WTC11 (cell line): Measurements from ENCODE around the gene OBSL1. TPM values are rescaled to one million over a fixed set of nuclear protein-coding genes. Genes with fewer than 3 reads are reported as not detected.

Source experiments
- ATAC-seq: fragments of 200-7000 bp; cut with Tn5 transposase; 2 replicates; pipeline ENCODE4 v1.10.0; 2021; ENCODE audit warnings: mild to moderate bottlenecking, moderate library complexity
- CTCF ChIA-PET: fragments of 300-600 bp; sonication (Branson Sonifier 250); formaldehyde crosslinking; loops from one replicate; lab custom pipeline; 2021; ENCODE audit warnings: antibody characterized with exemption; lab: Charles Lee
- POLR2A ChIA-PET: fragments of 350-600 bp; sonication (Branson Sonifier 250); formaldehyde crosslinking; loops from one replicate; lab custom pipeline; 2021; ENCODE audit warnings: antibody characterized with exemption; lab: Charles Lee
- DNase-seq: peaks from one replicate; pipeline ENCODE4 v3.0.0; 2021; ENCODE audit warnings: low spot score
- H3K27ac Mint-ChIP-seq: 2 replicates; pipeline ENCODE4 v1.8.0; 2021; ENCODE audit warnings: mixed read lengths
- H3K27me3 Mint-ChIP-seq: 2 replicates; pipeline ENCODE4 v1.8.0; 2021; ENCODE audit warnings: low read depth, mild to moderate bottlenecking, moderate library complexity, mixed read lengths
- H3K36me3 Mint-ChIP-seq: 2 replicates; pipeline ENCODE4 v1.8.0; 2021; ENCODE audit warnings: mixed read lengths
- H3K4me1 Mint-ChIP-seq: 2 replicates; pipeline ENCODE4 v1.8.0; 2022; ENCODE audit warnings: mixed read lengths
- H3K4me3 Mint-ChIP-seq: 2 replicates; pipeline ENCODE4 v1.8.0; 2021; ENCODE audit warnings: mild to moderate bottlenecking, moderate library complexity, mixed read lengths
- H3K9me3 Mint-ChIP-seq: 2 replicates; pipeline ENCODE4 v1.8.0; 2021; ENCODE audit warnings: mixed read lengths
- AFF4 ChIP-seq: sonication (generic); formaldehyde crosslinking; IDR thresholded peaks from 2 replicates; pipeline ENCODE4 v1.8.1; 2023; ENCODE audit warnings: mild to moderate bottlenecking, missing genetic modification reagents, borderline replicate concordance
- CBFB ChIP-seq: sonication (generic); formaldehyde crosslinking; IDR thresholded peaks from 2 replicates; pipeline ENCODE4 v1.8.1; 2022; ENCODE audit warnings: mild to moderate bottlenecking, low read depth, missing genetic modification reagents
- E2F5 ChIP-seq: sonication (generic); formaldehyde crosslinking; IDR thresholded peaks from 2 replicates; pipeline ENCODE4 v1.8.1; 2022; ENCODE audit warnings: mild to moderate bottlenecking, moderate library complexity, missing genetic modification reagents
- ERG ChIP-seq: fragments of 250-450 bp; sonication (Bioruptor Pico); IDR thresholded peaks from 2 replicates; pipeline ENCODE4 v1.8.0; 2021; ENCODE audit warnings: mild to moderate bottlenecking
- GABPB1 ChIP-seq: sonication (generic); formaldehyde crosslinking; IDR thresholded peaks from 2 replicates; pipeline ENCODE4 v1.8.1; 2023; ENCODE audit warnings: mild to moderate bottlenecking, missing genetic modification reagents
- HMGA2 ChIP-seq: fragments of 250-450 bp; sonication (Bioruptor Pico); IDR thresholded peaks from 2 replicates; pipeline ENCODE4 v1.4.0; 2021; ENCODE audit warnings: mild to moderate bottlenecking, moderate library complexity
- PRRX2 ChIP-seq: fragments of 250-450 bp; sonication (Bioruptor Pico); IDR thresholded peaks from 2 replicates; pipeline ENCODE4 v1.8.0; 2021; ENCODE audit warnings: mild to moderate bottlenecking
- ZNF232 ChIP-seq: sonication (generic); formaldehyde crosslinking; IDR thresholded peaks from 2 replicates; pipeline ENCODE4 v1.8.0; 2022; ENCODE audit warnings: mild to moderate bottlenecking, missing genetic modification reagents
- ZNF281 ChIP-seq: sonication (generic); formaldehyde crosslinking; IDR thresholded peaks from 2 replicates; pipeline ENCODE4 v1.8.0; 2023; ENCODE audit warnings: mild to moderate bottlenecking, missing genetic modification reagents
- ZNF423 ChIP-seq: fragments of 250-450 bp; sonication (Bioruptor Pico); IDR thresholded peaks from 2 replicates; pipeline ENCODE4 v2.1.2; 2022; ENCODE audit warnings: mild to moderate bottlenecking, moderate library complexity
- total RNA-seq: library from RNA; stranded (reverse); gene quantifications from 3 replicates; pipeline ENCODE4 v1.2.3, GENCODE V29; 2021
- TF ChIP-seq, protein P1 (sequence below): sonication (generic); formaldehyde crosslinking; IDR thresholded peaks from 2 replicates; pipeline ENCODE4 v1.8.1; 2022; ENCODE audit warnings: missing genetic modification reagents, borderline replicate concordance
- TF ChIP-seq, protein P2 (sequence below): sonication (generic); formaldehyde crosslinking; IDR thresholded peaks from 2 replicates; pipeline ENCODE4 v1.8.1; 2023; ENCODE audit warnings: mild to moderate bottlenecking, missing genetic modification reagents, moderate library complexity
- TF ChIP-seq, protein P3 (sequence below): sonication (generic); formaldehyde crosslinking; IDR thresholded peaks from 2 replicates; pipeline ENCODE4 v1.8.0; 2022; ENCODE audit warnings: mild to moderate bottlenecking, missing genetic modification reagents

OBSL1 gene
- total RNA-seq, 1 experiment from 2014 or later, result 159 TPM

DNA sequence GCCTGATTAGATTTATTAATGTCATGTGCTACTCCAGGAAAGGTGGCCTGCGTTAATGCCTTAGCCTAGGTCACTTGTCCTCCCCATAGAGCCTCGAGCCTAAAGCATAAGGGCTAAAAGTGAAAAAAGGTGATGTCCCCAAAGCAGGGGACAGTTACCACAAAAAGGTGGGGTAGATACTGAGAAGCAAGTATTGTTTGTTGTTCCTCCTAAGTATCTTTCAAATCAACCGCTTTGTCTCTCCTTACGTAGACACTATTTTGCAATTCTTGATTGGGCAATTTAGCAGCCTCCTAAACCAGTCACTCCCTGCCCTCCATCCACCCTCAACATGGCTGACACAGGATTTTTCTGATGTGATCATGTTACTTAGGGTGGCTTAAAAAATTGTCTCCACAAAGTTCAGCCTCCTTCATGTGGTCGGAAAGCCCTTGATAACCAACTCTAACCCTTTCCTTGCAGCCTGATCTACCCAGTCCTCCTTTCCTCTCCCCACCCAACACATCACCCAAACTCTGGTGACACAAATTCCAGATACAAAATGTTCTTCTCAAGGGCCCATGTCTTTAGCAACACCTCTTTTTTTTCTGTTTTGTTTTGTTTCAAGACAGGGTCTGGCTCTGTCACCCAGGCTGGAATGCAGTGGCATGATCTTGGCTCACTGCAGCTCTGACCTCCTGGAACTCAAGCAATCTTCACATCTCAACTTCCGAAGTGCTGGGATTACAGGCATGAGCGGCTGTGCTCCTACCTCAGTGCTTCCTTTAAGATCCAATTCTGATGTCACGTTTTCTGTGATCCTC, 7.7 kb upstream of the OBSL1 start (continued):
- TF ChIP-seq, protein P1, sequence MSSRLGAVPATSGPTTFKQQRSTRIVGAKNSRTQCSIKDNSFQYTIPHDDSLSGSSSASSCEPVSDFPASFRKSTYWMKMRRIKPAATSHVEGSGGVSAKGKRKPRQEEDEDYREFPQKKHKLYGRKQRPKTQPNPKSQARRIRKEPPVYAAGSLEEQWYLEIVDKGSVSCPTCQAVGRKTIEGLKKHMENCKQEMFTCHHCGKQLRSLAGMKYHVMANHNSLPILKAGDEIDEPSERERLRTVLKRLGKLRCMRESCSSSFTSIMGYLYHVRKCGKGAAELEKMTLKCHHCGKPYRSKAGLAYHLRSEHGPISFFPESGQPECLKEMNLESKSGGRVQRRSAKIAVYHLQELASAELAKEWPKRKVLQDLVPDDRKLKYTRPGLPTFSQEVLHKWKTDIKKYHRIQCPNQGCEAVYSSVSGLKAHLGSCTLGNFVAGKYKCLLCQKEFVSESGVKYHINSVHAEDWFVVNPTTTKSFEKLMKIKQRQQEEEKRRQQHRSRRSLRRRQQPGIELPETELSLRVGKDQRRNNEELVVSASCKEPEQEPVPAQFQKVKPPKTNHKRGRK (CRISPR knock-in tag), result no peak
- no peak for TF ChIP-seq ZNF423 (CRISPR knock-in tag)
- TF ChIP-seq CBFB (CRISPR knock-in tag), result no peak
- no peak for TF ChIP-seq ERG (CRISPR knock-in tag)
- no peak for TF ChIP-seq PRRX2 (CRISPR knock-in tag)
- TF ChIP-seq, protein P2, sequence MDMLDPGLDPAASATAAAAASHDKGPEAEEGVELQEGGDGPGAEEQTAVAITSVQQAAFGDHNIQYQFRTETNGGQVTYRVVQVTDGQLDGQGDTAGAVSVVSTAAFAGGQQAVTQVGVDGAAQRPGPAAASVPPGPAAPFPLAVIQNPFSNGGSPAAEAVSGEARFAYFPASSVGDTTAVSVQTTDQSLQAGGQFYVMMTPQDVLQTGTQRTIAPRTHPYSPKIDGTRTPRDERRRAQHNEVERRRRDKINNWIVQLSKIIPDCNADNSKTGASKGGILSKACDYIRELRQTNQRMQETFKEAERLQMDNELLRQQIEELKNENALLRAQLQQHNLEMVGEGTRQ, result no peak
- no peak for TF ChIP-seq HMGA2 (CRISPR knock-in tag)
- TF ChIP-seq, all 79 proteins: peak for 0

- H3K36me3 Mint-ChIP-seq, result no peaks in the 10 kb centered on the region
- peak overlapping the region; percentile 76; the same call in 1 of the 2 replicates for H3K27ac Mint-ChIP-seq
- peak overlapping the region; percentile 35 for H3K4me3 Mint-ChIP-seq
- ChIA-PET CTCF (interaction anchor here (0.9 to 4.9 kb wide), 6 partner anchors 15 to 47 kb away, joined by 3 to 44 read pairs (median 4); partner anchors contain the start of genes CHPF, STK11IP and TMEM198), POLR2A (interaction anchor here (0.9 to 1.9 kb wide), 3 partner anchors 15 to 91 kb away, joined by 3 to 14 read pairs (median 3); partner anchors contain the start of gene STK11IP)
- DNase-seq, result peak; percentile 65
- peaks cover 26% of the 10 kb centered on the region for H3K27me3 Mint-ChIP-seq
- TF ChIP-seq, protein P3, sequence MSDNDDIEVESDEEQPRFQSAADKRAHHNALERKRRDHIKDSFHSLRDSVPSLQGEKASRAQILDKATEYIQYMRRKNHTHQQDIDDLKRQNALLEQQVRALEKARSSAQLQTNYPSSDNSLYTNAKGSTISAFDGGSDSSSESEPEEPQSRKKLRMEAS, result 0 out of 2 replicates have a peak, but pooled peaks have one; percentile 43
- TF ChIP-seq AFF4 (CRISPR knock-in tag) (no peak), E2F5 (no peak), ZNF281 (peak; percentile 71; the same call in 1 of the 2 replicates), ZNF232 (CRISPR knock-in tag) (peak; percentile 34; the same call in 1 of the 2 replicates), GABPB1 (peak; percentile 66; the same call in 1 of the 2 replicates)
- peak; percentile 86 for ATAC-seq
- no peaks in the 10 kb centered on the region for H3K9me3 Mint-ChIP-seq
- peaks cover 57% of the 10 kb centered on the region for H3K4me1 Mint-ChIP-seq
Observed at GRCh38 chr2:219576505-219577388, 5.4 kb upstream of the OBSL1 start.
